ENCODE data around the gene KRTAP19-1. TPM values are rescaled to one million over a fixed set of nuclear protein-coding genes. Genes with fewer than 3 reads are reported as not detected.

Gene KRTAP19-1
- polyA plus RNA-seq, 4 donors, result not detected

- no peak for DNase-seq (ENCODE audit: low read depth in 4 of 4, low spot score in 2 of 4)
These were observed 46.0 kb downstream of the KRTAP19-1 start for GRCh38 chr21:30434033-30434631.

GRCh38 chr21:30430170-30430655, 50.0 kb downstream of the KRTAP19-1 start, which contains the start of gene KRTAP13-4:
KRTAP13-4 (plus strand) TSS chr21:30430220; CDS start chr21:30430276, 56 bp downstream.
- DNase-seq (ENCODE audit: low read depth in 4 of 4, low spot score in 2 of 4), result no peak

Other genes starting within 250 kb of the KRTAP19-1 start
- gene KRTAP24-1, start 197.4 kb downstream of the KRTAP19-1 start, polyA plus RNA-seq (ENCODE audit: insufficient read length in 4 of 4), result not detected
- not detected for gene KRTAP25-1, start 190.9 kb downstream of the KRTAP19-1 start, polyA plus RNA-seq (ENCODE audit: insufficient read length in 4 of 4)
- not detected for gene KRTAP26-1, start 160.1 kb downstream of the KRTAP19-1 start, polyA plus RNA-seq (ENCODE audit: insufficient read length in 4 of 4)
- gene KRTAP27-1, start 142.7 kb downstream of the KRTAP19-1 start, polyA plus RNA-seq (ENCODE audit: insufficient read length in 4 of 4), result not detected
- gene KRTAP23-1, start 131.8 kb downstream of the KRTAP19-1 start, polyA plus RNA-seq (ENCODE audit: insufficient read length in 4 of 4), result not detected
- not detected for gene KRTAP13-2, start 108.1 kb downstream of the KRTAP19-1 start, polyA plus RNA-seq (ENCODE audit: insufficient read length in 4 of 4)
- gene KRTAP13-1, start 84.3 kb downstream of the KRTAP19-1 start, polyA plus RNA-seq (ENCODE audit: insufficient read length in 4 of 4), result not detected
- not detected for gene KRTAP13-3, start 54.4 kb downstream of the KRTAP19-1 start, polyA plus RNA-seq (ENCODE audit: insufficient read length in 4 of 4)
- gene KRTAP13-4, start 50.1 kb downstream of the KRTAP19-1 start, polyA plus RNA-seq (ENCODE audit: insufficient read length in 4 of 4), result not detected
- gene KRTAP15-1, start 40.1 kb downstream of the KRTAP19-1 start, polyA plus RNA-seq (ENCODE audit: insufficient read length in 4 of 4), result not detected
- gene KRTAP19-2, start 7.1 kb upstream of the KRTAP19-1 start, polyA plus RNA-seq (ENCODE audit: insufficient read length in 4 of 4), result not detected
- gene KRTAP19-3, start 11.6 kb upstream of the KRTAP19-1 start, polyA plus RNA-seq (ENCODE audit: insufficient read length in 4 of 4), result not detected
- not detected for gene KRTAP19-4, start 16.8 kb upstream of the KRTAP19-1 start, polyA plus RNA-seq (ENCODE audit: insufficient read length in 4 of 4)
- gene KRTAP19-5, start 21.8 kb upstream of the KRTAP19-1 start, polyA plus RNA-seq (ENCODE audit: insufficient read length in 4 of 4), result not detected
- gene KRTAP19-6, start 61.5 kb upstream of the KRTAP19-1 start, polyA plus RNA-seq (ENCODE audit: insufficient read length in 4 of 4), result not detected
- not detected for gene KRTAP19-7, start 80.9 kb upstream of the KRTAP19-1 start, polyA plus RNA-seq (ENCODE audit: insufficient read length in 4 of 4)
- gene KRTAP22-2, start 110.0 kb upstream of the KRTAP19-1 start, polyA plus RNA-seq (ENCODE audit: insufficient read length in 4 of 4), result not detected
- gene KRTAP6-3, start 112.1 kb upstream of the KRTAP19-1 start, polyA plus RNA-seq (ENCODE audit: insufficient read length in 4 of 4), result not detected
- gene KRTAP6-2, start 118.5 kb upstream of the KRTAP19-1 start, polyA plus RNA-seq (ENCODE audit: insufficient read length in 4 of 4), result not detected
- not detected for gene KRTAP22-1, start 120.7 kb upstream of the KRTAP19-1 start, polyA plus RNA-seq (ENCODE audit: insufficient read length in 4 of 4)
- gene KRTAP6-1, start 133.6 kb upstream of the KRTAP19-1 start, polyA plus RNA-seq (ENCODE audit: insufficient read length in 4 of 4), result not detected
- gene KRTAP20-1, start 136.1 kb upstream of the KRTAP19-1 start, polyA plus RNA-seq (ENCODE audit: insufficient read length in 4 of 4), result not detected
- not detected for gene KRTAP20-4, start 140.3 kb upstream of the KRTAP19-1 start, polyA plus RNA-seq (ENCODE audit: insufficient read length in 4 of 4)
- gene KRTAP20-2, start 154.8 kb upstream of the KRTAP19-1 start, polyA plus RNA-seq (ENCODE audit: insufficient read length in 4 of 4), result not detected
- gene KRTAP20-3, start 162.5 kb upstream of the KRTAP19-1 start, polyA plus RNA-seq (ENCODE audit: insufficient read length in 4 of 4), result not detected
- not detected for gene KRTAP21-3, start 238.4 kb upstream of the KRTAP19-1 start, polyA plus RNA-seq (ENCODE audit: insufficient read length in 4 of 4)

Data from left renal cortex interstitium (tissue), 4 donors.